SU-DHL-6 (cell line): ENCODE measurements around the gene RNGTT.

Experiments
- H2AFZ ChIP-seq: fragments of 200-600 bp; sonication (generic); 2 replicates; pipeline ENCODE4 v1.6.1; 2014; ENCODE audit warnings: low read depth, mild to moderate bottlenecking, moderate library complexity, mixed read lengths, antibody characterized with exemption, low read length; ENCODE audit not compliant: severe bottlenecking
- H3F3A ChIP-seq: fragments of 200-600 bp; shearing (Covaris generic); 2 replicates; pipeline ENCODE4 v1.6.0; 2016; ENCODE audit warnings: antibody characterized with exemption, mild to moderate bottlenecking; ENCODE audit not compliant: insufficient read depth
- H3K27ac ChIP-seq: fragments of 200-600 bp; sonication (generic); 2 replicates; pipeline ENCODE4 v1.5.1; 2016; ENCODE audit warnings: low read depth, mild to moderate bottlenecking, low read length, moderate library complexity, mixed read lengths
- H3K27me3 ChIP-seq: fragments of 200-600 bp; sonication (generic), shearing (Covaris generic); 2 replicates; pipeline ENCODE4 v1.6.0; 2014; ENCODE audit warnings: mild to moderate bottlenecking, low read length
- H3K36me3 ChIP-seq: fragments of 200-600 bp; sonication (generic); 2 replicates; pipeline ENCODE4 v1.6.1; 2014; ENCODE audit warnings: mild to moderate bottlenecking, low read length, mixed read lengths
- H3K4me2 ChIP-seq: fragments of 300-600, 200-600 bp; shearing (Covaris generic), sonication (generic); 2 replicates; pipeline ENCODE4 v1.6.0; 2014; ENCODE audit warnings: low read length, low read depth, mild to moderate bottlenecking; ENCODE audit not compliant: poor library complexity, severe bottlenecking
- H3K4me3 ChIP-seq: fragments of 200-600 bp; sonication (generic); 2 replicates; pipeline ENCODE4 v1.5.1; 2014; ENCODE audit warnings: antibody characterized with exemption, low read length, mild to moderate bottlenecking, mixed read lengths; ENCODE audit not compliant: insufficient read depth, poor library complexity, severe bottlenecking
- H3K79me2 ChIP-seq: fragments of 200-600 bp; sonication (generic); 2 replicates; pipeline ENCODE4 v1.6.1; 2014; ENCODE audit warnings: mild to moderate bottlenecking, low read length, moderate library complexity; ENCODE audit not compliant: insufficient read depth
- H3K9ac ChIP-seq: fragments of 200-600 bp; sonication (generic); 2 replicates; pipeline ENCODE4 v1.7.0; 2014; ENCODE audit warnings: mild to moderate bottlenecking, low read length
- H3K9me2 ChIP-seq: fragments of 200-600 bp; sonication (generic); replicated peaks from 2 replicates; pipeline ENCODE4 v1.6.1; 2014; ENCODE audit warnings: low read length; ENCODE audit not compliant: insufficient read depth
- H3K9me3 ChIP-seq: fragments of 200-600 bp; sonication (generic); 2 replicates; pipeline ENCODE4 v1.6.1; 2014; ENCODE audit warnings: low read length, mixed read lengths; ENCODE audit not compliant: insufficient read depth
- H4K20me1 ChIP-seq: fragments of 200-600 bp; sonication (generic); 2 replicates; pipeline ENCODE4 v1.6.1; 2014; ENCODE audit warnings: low read depth, mild to moderate bottlenecking, antibody characterized with exemption, low read length, moderate library complexity, mixed read lengths
- EZH2phosphoT487 ChIP-seq: fragments of 200-600 bp; sonication (generic), shearing (Covaris generic); conservative IDR thresholded peaks from 2 replicates; pipeline ENCODE4 v1.6.1; 2018; ENCODE audit warnings: mild to moderate bottlenecking, antibody characterized with exemption, low read length, moderate library complexity, mixed read lengths
- TF ChIP-seq, protein P1 (sequence below): fragments of 200-600 bp; sonication (generic); IDR thresholded peaks from one replicate; pipeline ENCODE4 v1.5.1; 2017; ENCODE audit warnings: antibody characterized with exemption, mild to moderate bottlenecking, low read length, moderate library complexity; ENCODE audit not compliant: insufficient read depth, poor library complexity, severe bottlenecking

RNGTT gene

GRCh38 chr6:88631830-88632229 lies 331.6 kb downstream of the RNGTT start:
- no peak overlapping the region for H3K4me3 ChIP-seq
- no peaks in the 10 kb centered on the region for H3K27me3 ChIP-seq

GRCh38 chr6:88629838-88630494 lies 333.5 kb downstream of the RNGTT start:
- Histone ChIP-seq H3K27ac (peak overlapping the region; percentile 98), H3K4me2 (peak overlapping the region; percentile 76), H3F3A (peaks cover 88% of the 10 kb centered on the region), H4K20me1 (no peaks in the 10 kb centered on the region), H3K79me2 (peaks cover 85% of the 10 kb centered on the region), H3K9ac (peak overlapping the region; percentile 60), H3K27me3 (no peaks in the 10 kb centered on the region), H3K9me2 (no peaks in the 10 kb centered on the region), H3K36me3 (0 out of 2 replicates have a peak, but pooled peaks cover 5% of the 10 kb centered on the region), H3K9me3 (no peaks in the 10 kb centered on the region), H2AFZ (no peak overlapping the region), H3K4me3 (peak overlapping the region; percentile 0)
- TF ChIP-seq, protein P1, sequence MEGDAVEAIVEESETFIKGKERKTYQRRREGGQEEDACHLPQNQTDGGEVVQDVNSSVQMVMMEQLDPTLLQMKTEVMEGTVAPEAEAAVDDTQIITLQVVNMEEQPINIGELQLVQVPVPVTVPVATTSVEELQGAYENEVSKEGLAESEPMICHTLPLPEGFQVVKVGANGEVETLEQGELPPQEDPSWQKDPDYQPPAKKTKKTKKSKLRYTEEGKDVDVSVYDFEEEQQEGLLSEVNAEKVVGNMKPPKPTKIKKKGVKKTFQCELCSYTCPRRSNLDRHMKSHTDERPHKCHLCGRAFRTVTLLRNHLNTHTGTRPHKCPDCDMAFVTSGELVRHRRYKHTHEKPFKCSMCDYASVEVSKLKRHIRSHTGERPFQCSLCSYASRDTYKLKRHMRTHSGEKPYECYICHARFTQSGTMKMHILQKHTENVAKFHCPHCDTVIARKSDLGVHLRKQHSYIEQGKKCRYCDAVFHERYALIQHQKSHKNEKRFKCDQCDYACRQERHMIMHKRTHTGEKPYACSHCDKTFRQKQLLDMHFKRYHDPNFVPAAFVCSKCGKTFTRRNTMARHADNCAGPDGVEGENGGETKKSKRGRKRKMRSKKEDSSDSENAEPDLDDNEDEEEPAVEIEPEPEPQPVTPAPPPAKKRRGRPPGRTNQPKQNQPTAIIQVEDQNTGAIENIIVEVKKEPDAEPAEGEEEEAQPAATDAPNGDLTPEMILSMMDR = peak; percentile 89
- no peak for TF ChIP-seq EZH2phosphoT487

More at GRCh38 chr6:88631830-88632229, 331.6 kb downstream of the RNGTT start:
- H3K9ac ChIP-seq = peak overlapping the region; percentile 60
- H3K9me2 ChIP-seq = no peaks in the 10 kb centered on the region
- TF ChIP-seq, protein P1 = no peak
- TF ChIP-seq EZH2phosphoT487 = no peak
- H3K79me2 ChIP-seq = peaks cover 85% of the 10 kb centered on the region
- peaks cover 89% of the 10 kb centered on the region for H3F3A ChIP-seq
- no peaks in the 10 kb centered on the region for H4K20me1 ChIP-seq
- peak overlapping the region; percentile 98 for H3K27ac ChIP-seq
- no peaks in the 10 kb centered on the region for H3K9me3 ChIP-seq
- no peak overlapping the region for H2AFZ ChIP-seq
- H3K36me3 ChIP-seq = no peaks in the 10 kb centered on the region
- H3K4me2 ChIP-seq = peak overlapping the region; percentile 76

DNA sequence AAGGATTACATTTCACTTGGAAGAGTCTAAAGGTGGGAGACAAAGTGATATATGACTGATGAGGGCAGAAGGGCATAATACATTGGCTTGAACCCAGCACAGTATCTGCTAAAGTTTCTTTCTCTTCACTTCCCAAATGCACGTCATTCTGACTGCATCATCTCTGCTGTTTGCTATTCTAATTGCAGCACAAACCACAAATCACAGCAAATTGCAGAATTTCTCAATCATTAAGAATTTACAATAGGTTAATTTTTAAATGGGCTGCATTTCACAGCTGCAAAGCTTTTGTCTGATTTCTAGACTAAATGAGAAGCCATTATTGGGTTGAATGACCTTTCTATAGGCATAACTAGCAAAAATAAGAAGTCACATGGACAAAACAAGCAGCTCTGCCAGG lies 337.0 kb downstream of the RNGTT start:
- H3K27ac ChIP-seq = peak overlapping the region; percentile 98
- H3K36me3 ChIP-seq = peaks cover 17% of the 10 kb centered on the region
- H3K9ac ChIP-seq = peak overlapping the region; percentile 17
- H3K4me2 ChIP-seq = peak overlapping the region; percentile 76
- no peaks in the 10 kb centered on the region for H3K27me3 ChIP-seq
- H2AFZ ChIP-seq = no peak overlapping the region
- H4K20me1 ChIP-seq = no peaks in the 10 kb centered on the region
- H3K4me3 ChIP-seq = peak overlapping the region; percentile 16
- no peaks in the 10 kb centered on the region for H3K9me2 ChIP-seq
- H3K79me2 ChIP-seq = peaks cover 88% of the 10 kb centered on the region
- H3F3A ChIP-seq = peaks cover 89% of the 10 kb centered on the region
- H3K9me3 ChIP-seq = no peaks in the 10 kb centered on the region
- TF ChIP-seq, protein P1 = no peak
- no peak for TF ChIP-seq EZH2phosphoT487
